Suprapubic skin (tissue), 4 donors: Measurements from ENCODE around the gene ADARB1. TPM values are rescaled to one million over a fixed set of nuclear protein-coding genes. Genes with fewer than 3 reads are reported as not detected.

Experiments used
- DNase-seq, 2 donors: peaks; one replicate each; pipeline ENCODE4 v3.0.0-alpha.2; 2019; ENCODE audit warnings: low spot score in 2 of 2
- H3K27ac ChIP-seq: fragments of 200-600 bp; sonication (generic); one replicate; pipeline ENCODE4 v1.5.1; 2019
- H3K27me3 ChIP-seq: fragments of 200-600 bp; sonication (generic); one replicate; pipeline ENCODE4 v1.5.1; 2019
- H3K36me3 ChIP-seq: fragments of 200-600 bp; sonication (generic); one replicate; pipeline ENCODE4 v1.5.1; 2019
- H3K4me1 ChIP-seq: fragments of 200-600 bp; sonication (generic); one replicate; pipeline ENCODE4 v1.5.1; 2019
- H3K4me3 ChIP-seq: fragments of 200-600 bp; sonication (generic); one replicate; pipeline ENCODE4 v1.5.1; 2019; ENCODE audit warnings: mild to moderate bottlenecking
- H3K9me3 ChIP-seq: fragments of 200-600 bp; sonication (generic); one replicate; pipeline ENCODE4 v1.5.1; 2019
- CTCF ChIP-seq, 2 donors: fragments of 200-600 bp in 1 of 2; fragments of 450-650 bp in 1 of 2; sonication (generic) in 1 of 2; IDR thresholded peaks; one replicate each; pipeline ENCODE4 v1.5.1; 2016 to 2019; ENCODE audit warnings: antibody characterized with exemption in 2 of 2, mild to moderate bottlenecking in 1 of 2, moderate library complexity in 1 of 2
- EP300 ChIP-seq: sonication (generic); formaldehyde crosslinking; IDR thresholded peaks from one replicate; pipeline ENCODE4 v1.6.1; 2017; ENCODE audit warnings: antibody characterized with exemption
- POLR2A ChIP-seq, 2 donors: fragments of 450-650 bp; IDR thresholded peaks; one replicate each; pipeline ENCODE4 v1.6.1; 2017; ENCODE audit warnings: antibody characterized with exemption in 2 of 2, mild to moderate bottlenecking in 2 of 2, moderate library complexity in 2 of 2
- POLR2AphosphoS5 ChIP-seq, 3 donors: sonication (generic); formaldehyde crosslinking; IDR thresholded peaks; one replicate each; pipeline ENCODE4 v1.6.1; 2017; ENCODE audit warnings: antibody characterized with exemption in 3 of 3
- WGBS: methylation state at CpG from one replicate; pipeline ENCODE4 v1.1.5; 2018; 5-methylcytosine and 5-hydroxymethylcytosine counted together
- total RNA-seq, 4 donors: library from RNA; depleted of rRNA; stranded (reverse); fragments of >200 nt; gene quantifications; one replicate each; pipeline ENCODE4 v1.1.0, GENCODE V29; 2016

Gene ADARB1
- total RNA-seq, 4 donors from 2014 or later: 13.2 to 23.6 (median 20.3) TPM

DNA sequence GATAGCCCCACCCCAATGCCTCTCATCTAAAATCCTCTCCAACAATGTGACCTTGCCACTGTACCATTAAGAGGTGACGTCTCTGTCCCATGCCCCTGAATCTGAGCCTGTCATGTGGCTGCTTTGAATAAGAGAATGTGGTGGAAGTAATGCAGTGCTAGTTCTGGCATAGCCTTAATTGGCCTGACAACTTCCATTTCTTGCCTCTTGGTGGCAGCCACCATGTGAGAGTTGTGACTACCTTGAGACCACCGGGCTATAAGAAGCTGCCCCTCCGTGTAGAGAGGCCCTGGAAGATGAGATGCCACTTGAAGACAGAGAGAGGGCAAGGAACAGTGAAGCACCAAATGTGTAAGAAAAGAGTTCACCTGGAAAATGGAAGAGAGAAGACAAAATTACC lies 118.0 kb downstream of the ADARB1 start:
- H3K36me3 ChIP-seq: peaks cover 32% of the 10 kb centered on the region
- TF ChIP-seq POLR2A (IDR thresholded peaks at IDR 0.05) (no peak), EP300 (no peak), POLR2AphosphoS5 (IDR thresholded peaks at IDR 0.05) (no peak), CTCF (IDR thresholded peaks at IDR 0.05) (no peak)
- H3K4me3 ChIP-seq: no peak overlapping the region
- no peak for DNase-seq
- H3K27ac ChIP-seq: no peak overlapping the region
- 82% methylated on average over 3 of the region's 3 CpGs for WGBS
- H3K9me3 ChIP-seq: peaks cover 19% of the 10 kb centered on the region
- H3K4me1 ChIP-seq: no peaks in the 10 kb centered on the region
- H3K27me3 ChIP-seq: no peaks in the 10 kb centered on the region

DNA sequence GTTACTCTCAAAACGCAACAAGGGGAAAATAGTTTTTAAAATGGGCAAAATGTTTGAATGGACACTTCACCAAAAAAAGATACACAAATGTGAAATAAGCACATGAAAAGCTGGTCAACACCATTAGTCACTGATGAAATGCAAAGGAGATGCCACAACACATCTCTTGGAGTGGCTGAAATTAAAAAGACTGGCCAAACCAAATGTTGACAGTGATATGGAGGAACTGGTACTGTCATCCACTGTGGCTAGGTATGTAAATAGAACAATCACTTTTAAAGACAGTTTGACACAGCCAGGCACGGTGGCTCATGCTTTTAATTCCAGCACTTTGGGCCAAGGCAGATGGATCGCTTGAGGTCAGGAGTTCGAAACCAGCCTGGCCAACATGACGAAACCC lies 122.2 kb downstream of the ADARB1 start:
- no peak for DNase-seq
- H3K4me1 ChIP-seq: no peaks in the 10 kb centered on the region
- H3K27ac ChIP-seq: no peak overlapping the region
- H3K27me3 ChIP-seq: no peaks in the 10 kb centered on the region
- WGBS: 95% methylated on average over 5 of the region's 5 CpGs
- peaks cover 5% of the 10 kb centered on the region for H3K36me3 ChIP-seq
- H3K4me3 ChIP-seq: no peak overlapping the region
- H3K9me3 ChIP-seq: no peaks in the 10 kb centered on the region
- TF ChIP-seq CTCF (IDR thresholded peaks at IDR 0.05): no peak
- TF ChIP-seq EP300: no peak
- TF ChIP-seq POLR2AphosphoS5 (IDR thresholded peaks at IDR 0.05): no peak
- no peak for TF ChIP-seq POLR2A (IDR thresholded peaks at IDR 0.05)

DNA sequence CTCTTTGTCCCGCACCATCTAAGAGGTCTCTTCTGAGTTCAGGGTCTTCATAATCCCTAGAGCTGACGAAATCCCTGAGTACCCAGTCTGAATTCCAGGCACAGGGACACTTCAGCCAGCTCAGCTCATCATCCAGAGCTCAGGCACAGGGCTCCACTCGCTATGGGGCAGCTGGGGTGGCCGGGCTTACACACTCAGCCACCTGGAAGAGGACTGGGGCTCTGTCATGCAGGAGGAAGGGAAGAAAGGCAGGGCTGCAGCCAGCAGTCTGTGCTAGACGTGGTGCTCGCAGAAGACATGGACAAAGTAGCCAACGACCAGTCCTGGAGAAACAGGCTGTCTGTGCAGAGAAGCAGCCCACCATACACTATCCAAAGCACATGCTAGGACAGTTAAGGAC lies 124.8 kb downstream of the ADARB1 start:
- Histone ChIP-seq H3K4me3 (no peak overlapping the region), H3K9me3 (no peaks in the 10 kb centered on the region), H3K27ac (no peak overlapping the region), H3K27me3 (no peaks in the 10 kb centered on the region), H3K36me3 (peaks cover 21% of the 10 kb centered on the region), H3K4me1 (no peaks in the 10 kb centered on the region)
- DNase-seq: no peak
- TF ChIP-seq CTCF (IDR thresholded peaks at IDR 0.05) (no peak), POLR2AphosphoS5 (IDR thresholded peaks at IDR 0.05) (no peak), POLR2A (IDR thresholded peaks at IDR 0.05) (no peak), EP300 (no peak)
- WGBS: 88% methylated on average over 6 of the region's 7 CpGs

- Histone ChIP-seq H3K4me1 (no peaks in the 10 kb centered on the region), H3K9me3 (no peaks in the 10 kb centered on the region), H3K27me3 (no peaks in the 10 kb centered on the region), H3K36me3 (peaks cover 30% of the 10 kb centered on the region), H3K27ac (no peak overlapping the region), H3K4me3 (no peak overlapping the region)
- 93% methylated on average over 5 of the region's 8 CpGs for WGBS
- DNase-seq: no peak
- TF ChIP-seq EP300 (no peak), POLR2A (IDR thresholded peaks at IDR 0.05) (no peak), CTCF (IDR thresholded peaks at IDR 0.05) (no peak), POLR2AphosphoS5 (IDR thresholded peaks at IDR 0.05) (no peak)
Measured at GRCh38 chr21:45200031-45200430, 125.7 kb downstream of the ADARB1 start.

GRCh38 chr21:45200581-45201296 lies 126.4 kb downstream of the ADARB1 start:
- H3K9me3 ChIP-seq: no peaks in the 10 kb centered on the region
- no peaks in the 10 kb centered on the region for H3K4me1 ChIP-seq
- H3K27me3 ChIP-seq: no peaks in the 10 kb centered on the region
- no peak overlapping the region for H3K4me3 ChIP-seq
- H3K27ac ChIP-seq: no peak overlapping the region
- no peak for TF ChIP-seq EP300
- TF ChIP-seq POLR2AphosphoS5 (IDR thresholded peaks at IDR 0.05): no peak
- TF ChIP-seq CTCF (IDR thresholded peaks at IDR 0.05): no peak
- no peak for TF ChIP-seq POLR2A (IDR thresholded peaks at IDR 0.05)
- DNase-seq: no peak
- peaks cover 37% of the 10 kb centered on the region for H3K36me3 ChIP-seq
- 85% methylated on average over 16 of the region's 16 CpGs for WGBS
